NCI-H460 (cell line): Measurements from ENCODE around the gene WDR86. TPM values are rescaled to one million over a fixed set of nuclear protein-coding genes. Genes with fewer than 3 reads are reported as not detected.

Experiments
- DNase-seq: peaks from one replicate; pipeline ENCODE4 v3.0.0-alpha.2; 2016; ENCODE audit warnings: low read depth; ENCODE audit errors: extremely low read depth
- total RNA-seq: library from RNA; depleted of rRNA; stranded (reverse); fragments of >200 nt; shearing (Covaris generic); gene quantifications from 2 replicates; pipeline ENCODE4 v1.2.3, GENCODE V29; 2014

WDR86 gene
- total RNA-seq, 1 experiment from 2014 or later: not detected

GRCh38 chr7:151440799-151441445 is 31.1 kb upstream of the WDR86 start:
- no peak for DNase-seq

- DNase-seq: no peak
These were observed 30.3 kb upstream of the WDR86 start, which contains the start of gene CRYGN for GRCh38 chr7:151439855-151440798. CRYGN (minus strand) TSS chr7:151440141; CDS start chr7:151439917, 224 bp downstream.

- no peak for DNase-seq
These were observed 29.2 kb upstream of the WDR86 start for GRCh38 chr7:151438864-151439601.

- no peak for DNase-seq
These were observed 28.2 kb upstream of the WDR86 start for GRCh38 chr7:151437866-151438516.

- DNase-seq: no peak
These were observed 27.3 kb upstream of the WDR86 start for GRCh38 chr7:151437159-151437553.

GRCh38 chr7:151436446-151437158 is 26.8 kb upstream of the WDR86 start:
- no peak for DNase-seq

- no peak for DNase-seq
These were observed 26.1 kb upstream of the WDR86 start for GRCh38 chr7:151435971-151436370.

GRCh38 chr7:151435103-151435916 is 25.5 kb upstream of the WDR86 start:
- no peak for DNase-seq

GRCh38 chr7:151434549-151434948 is 24.7 kb upstream of the WDR86 start:
- no peak for DNase-seq

GRCh38 chr7:151433721-151434400 is 24.0 kb upstream of the WDR86 start:
- no peak for DNase-seq

GRCh38 chr7:151432658-151433521 is 23.1 kb upstream of the WDR86 start:
- DNase-seq: no peak

- DNase-seq: no peak
These were observed 22.0 kb upstream of the WDR86 start for GRCh38 chr7:151431768-151432311.

GRCh38 chr7:151431281-151431767 is 21.5 kb upstream of the WDR86 start:
- DNase-seq: no peak

GRCh38 chr7:151430391-151431205 is 20.8 kb upstream of the WDR86 start:
- no peak for DNase-seq

- DNase-seq: no peak
These were observed 19.9 kb upstream of the WDR86 start for GRCh38 chr7:151429560-151430331.

GRCh38 chr7:151429237-151429559 is 19.4 kb upstream of the WDR86 start:
- no peak for DNase-seq
